Left cardiac atrium (tissue), 4 donors: ENCODE measurements around the gene MOG. TPM values are rescaled to one million over a fixed set of nuclear protein-coding genes. Genes with fewer than 3 reads are reported as not detected.
"Not testable (repeated sequence)": the region's sequence is repeated elsewhere in the genome, so short reads cannot be mapped to it uniquely, and the experiment has no call there.

ENCODE experiments used
- ATAC-seq, 2 donors: fragments of 200-7000 bp; cut with Tn5 transposase; one replicate each; pipeline ENCODE4 v1.9.1; 2020; ENCODE audit warnings: mild to moderate bottlenecking in 2 of 2, moderate library complexity in 2 of 2
- DNase-seq: peaks from one replicate; pipeline ENCODE4 v3.0.0-alpha.2; 2020
- intact Hi-C, 2 donors: fragments of 100-400 bp; cut with DNase I; formaldehyde crosslinking; loops; one replicate each; pipeline versions ENCODE4 v1.14.1 to v1.15.1; 2022 to 2023
- total RNA-seq, 2 donors: library from RNA; stranded (reverse); fragmentation: NEBNext Ultra II Directional; extraction: Animal tissue kit (Norgen Biotek cat#: 25700); gene quantifications; one replicate each; pipeline ENCODE4 v1.2.1, GENCODE V29; 2021
- donor health status: DM: no; HTN: yes; CAD: no.
- donor health status: DM: no; HTN: yes; CAD: no; lungs with severe emphysema.
- donor health status: DM: yes; HTN: yes; CAD: no.
- donor health status: Dilated cardiomyopathy.

The MOG gene
- total RNA-seq, 2 donors from 2014 or later = 1.7 to 3.5 TPM

DNA sequence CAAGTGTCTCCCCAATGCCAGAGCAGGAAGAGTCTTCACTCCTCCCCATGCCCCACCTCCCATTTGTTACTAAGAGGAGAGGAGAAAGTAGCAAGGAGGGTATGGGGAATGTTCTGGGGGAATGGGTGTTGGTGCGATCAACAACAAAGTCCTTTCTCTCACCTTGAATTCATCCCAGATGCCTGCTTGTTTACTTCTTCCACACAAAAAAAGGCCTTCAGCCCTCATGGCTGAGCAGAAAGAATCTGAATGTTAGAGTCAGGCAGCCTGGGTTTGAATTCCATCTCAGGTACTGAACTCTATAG, 9.9 kb downstream of the MOG start:
- DNase-seq = no peak
- intact Hi-C loops = no loop called here
- ATAC-seq = no peak

- ATAC-seq (no peak), DNase-seq (no peak)
- intact Hi-C loops = no loop called here
These were observed 10.3 kb downstream of the MOG start for GRCh38 chr6:29667158-29667557.

DNA sequence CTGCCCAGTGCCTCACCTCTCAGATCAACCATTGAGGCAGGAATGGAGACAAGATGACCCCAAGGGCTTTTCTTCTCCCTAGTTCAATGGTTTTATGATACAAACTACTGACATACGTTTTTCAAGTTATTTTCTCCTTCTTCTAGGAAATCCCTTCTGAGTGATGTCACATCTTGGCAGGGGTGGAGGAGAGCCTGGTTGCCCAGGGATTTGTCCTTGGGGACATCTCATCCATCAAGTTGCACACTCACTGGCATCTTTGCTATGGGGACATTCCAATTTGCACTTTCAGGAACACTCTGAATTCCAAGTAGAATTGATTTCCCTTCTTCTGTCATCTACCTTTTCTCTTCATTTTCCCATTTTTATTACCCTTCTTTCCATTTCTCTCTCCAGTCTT, 14.1 kb downstream of the MOG start:
- no peak for DNase-seq
- no peak for ATAC-seq
- intact Hi-C loops = no loop called here

DNA sequence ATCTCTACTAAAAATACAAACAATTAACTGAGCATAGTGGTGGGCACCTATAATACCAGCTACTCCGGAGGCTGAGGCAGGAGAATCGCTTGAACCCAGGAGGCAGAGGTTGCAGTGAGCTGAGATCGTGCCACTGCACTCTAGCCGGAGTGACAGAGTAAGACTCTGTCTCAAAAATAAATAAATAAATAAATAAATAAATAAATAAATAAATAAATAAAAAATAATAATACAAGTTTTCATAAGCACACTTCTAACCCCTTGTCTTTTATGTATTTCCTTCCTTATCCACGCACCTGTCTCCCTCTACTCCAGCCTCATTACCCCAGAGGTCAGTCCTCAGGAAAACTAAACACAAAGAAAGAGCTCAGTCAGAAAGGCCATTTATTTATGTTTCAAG, 15.2 kb downstream of the MOG start:
- ATAC-seq, DNase-seq, intact Hi-C loops: not testable (repeated sequence)

GRCh38 chr6:29673161-29673560, 16.3 kb downstream of the MOG start:
- DNase-seq = no peak
- no peak for ATAC-seq
- intact Hi-C loops = no loop called here

GRCh38 chr6:29674008-29674407, 17.1 kb downstream of the MOG start:
- DNase-seq (no peak), ATAC-seq (no peak)

GRCh38 chr6:29675561-29675960, 18.7 kb downstream of the MOG start:
- DNase-seq = no peak
- no peak for ATAC-seq
- intact Hi-C loops = no loop called here

More at GRCh38 chr6:29674008-29674407, 17.1 kb downstream of the MOG start:
- intact Hi-C loops = no loop called here

- peak in 1 of 2 donors; percentile 43 for ATAC-seq
- intact Hi-C loops = no loop called here
- DNase-seq = no peak
These were observed 20.2 kb downstream of the MOG start for GRCh38 chr6:29676981-29677601.

DNA sequence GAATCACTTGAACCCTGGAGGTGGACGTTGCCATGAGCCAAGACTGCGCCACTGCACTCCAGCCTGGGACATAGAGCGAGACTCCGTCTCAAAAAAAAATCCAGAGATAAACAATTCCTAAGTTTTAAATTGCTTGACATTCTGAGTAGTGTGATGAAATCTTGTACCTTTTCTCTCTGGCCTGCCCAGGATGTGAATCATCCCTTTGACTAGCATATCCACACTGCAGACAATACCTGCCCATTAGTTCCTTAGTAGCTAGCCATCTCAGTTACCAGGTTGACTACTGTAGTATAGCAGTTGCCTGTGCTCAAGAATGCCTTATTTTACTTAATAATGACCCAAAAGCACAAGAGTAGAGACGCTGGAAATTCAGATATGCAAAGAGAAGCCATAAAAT, 21.2 kb downstream of the MOG start:
- intact Hi-C loops = no loop called here
- DNase-seq = no peak
- ATAC-seq = no peak

- DNase-seq = no peak
- intact Hi-C loops = no loop called here
- ATAC-seq = no peak
These were observed 23.1 kb downstream of the MOG start for GRCh38 chr6:29679962-29680361.

DNA sequence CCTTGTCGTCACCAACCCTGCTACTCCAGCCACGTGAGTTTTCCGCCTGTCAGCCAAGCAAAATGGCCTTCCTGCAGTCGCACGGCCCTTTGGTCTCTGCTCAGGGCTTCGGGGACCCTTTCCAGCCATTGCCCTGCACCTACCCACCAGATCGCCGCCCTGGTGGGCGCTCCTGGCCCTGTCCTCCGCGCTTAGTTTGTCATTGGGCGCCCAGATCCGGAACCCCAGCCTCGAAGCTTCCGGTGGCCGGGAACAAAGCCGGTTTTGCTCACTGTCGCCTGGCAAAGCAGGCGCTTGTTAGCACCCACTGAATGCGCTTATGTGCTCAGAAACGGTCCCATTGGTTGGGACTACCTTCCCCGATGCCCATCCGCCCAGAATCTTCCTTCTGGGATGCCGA, 23.5 kb downstream of the MOG start:
- ATAC-seq (no peak), DNase-seq (no peak)
- intact Hi-C loops = no loop called here

DNA sequence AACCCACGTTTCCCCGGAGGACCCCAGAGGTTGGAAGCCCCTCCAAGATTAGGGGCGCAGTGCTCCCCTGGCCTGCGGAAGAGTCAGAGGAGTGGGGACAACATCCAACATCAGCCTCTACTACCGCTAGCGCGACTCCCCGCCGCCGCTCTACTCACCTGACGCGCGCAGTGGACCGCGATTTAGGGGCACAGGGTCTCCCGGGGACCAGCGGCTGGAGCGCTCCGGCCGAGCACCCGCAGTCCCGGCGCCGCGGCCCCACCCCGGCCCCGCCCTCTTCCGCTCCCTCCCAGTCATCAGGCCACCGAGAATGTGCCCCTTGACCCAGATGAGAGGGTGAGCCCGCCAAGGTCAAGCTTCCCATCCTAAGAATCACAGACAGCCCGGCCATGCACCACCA, 24.0 kb downstream of the MOG start, which contains the start of gene ZFP57:
Gene ZFP57, minus strand, starts transcription at position 249 of the 400 bp plus-strand sequence. CDS start 4,149 bp downstream, outside the sequence.
- ATAC-seq = no peak
- intact Hi-C loops = no loop called here
- DNase-seq = no peak

- intact Hi-C loops = no loop called here
- no peak for ATAC-seq
- no peak for DNase-seq
These were observed 24.9 kb downstream of the MOG start for GRCh38 chr6:29681811-29682210.

DNA sequence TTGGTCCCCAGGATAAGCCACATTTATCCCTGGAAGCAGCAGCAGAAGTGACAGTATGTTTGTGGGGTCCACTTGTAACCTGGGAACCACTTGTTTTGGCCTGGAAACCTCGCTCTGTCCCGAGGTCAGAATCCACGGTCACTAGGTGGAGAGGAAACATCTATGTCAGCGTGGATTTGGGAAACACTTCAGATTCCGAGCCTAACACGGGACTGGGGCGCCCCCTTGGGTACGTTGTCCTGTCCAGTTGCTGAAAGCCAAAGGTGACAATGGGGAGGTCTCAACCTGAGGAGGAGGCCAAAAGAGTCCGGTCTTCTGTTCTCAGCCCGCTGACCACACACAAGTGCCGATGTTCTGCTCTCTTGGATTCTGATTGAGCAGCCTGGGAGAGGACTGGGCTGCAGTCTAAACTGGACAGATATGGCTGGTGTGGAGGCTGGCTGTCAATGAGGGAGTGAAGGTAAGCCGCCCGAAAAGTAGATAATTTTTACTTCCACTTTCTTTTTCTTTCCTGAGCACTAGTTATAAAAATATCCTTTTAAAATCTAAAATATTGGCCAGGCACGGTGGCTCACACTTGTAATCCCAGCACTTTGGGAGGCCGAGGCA, 28.9 kb downstream of the MOG start:
- ATAC-seq (peak; percentile 46 to 61), DNase-seq (no peak)
- intact Hi-C loops = loop anchor here in 1 of 2 donors (2.0 kb wide), 1 partner anchor 35 kb away; no protein-coding TSS in a partner anchor

DNA sequence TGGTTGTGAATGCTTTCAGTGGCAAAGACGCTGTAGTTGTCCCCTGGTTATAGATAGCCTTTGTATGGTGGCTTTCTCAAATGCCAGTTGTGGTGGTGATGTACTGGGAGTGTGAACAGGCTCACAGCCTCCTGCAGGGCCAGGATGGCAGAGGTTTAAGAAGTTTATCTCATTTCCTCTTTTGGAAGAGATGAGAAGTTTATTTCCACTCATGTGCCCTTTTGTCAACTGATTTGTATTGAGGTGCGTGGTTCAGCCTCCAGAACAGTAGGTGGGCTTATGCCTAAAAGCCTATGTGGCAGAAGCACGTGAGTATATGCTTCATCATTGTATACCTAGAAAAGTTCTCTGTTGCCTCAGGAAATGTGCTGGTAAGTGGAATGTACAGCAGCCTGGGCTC, 37.7 kb downstream of the MOG start:
- ATAC-seq = no peak

DNA sequence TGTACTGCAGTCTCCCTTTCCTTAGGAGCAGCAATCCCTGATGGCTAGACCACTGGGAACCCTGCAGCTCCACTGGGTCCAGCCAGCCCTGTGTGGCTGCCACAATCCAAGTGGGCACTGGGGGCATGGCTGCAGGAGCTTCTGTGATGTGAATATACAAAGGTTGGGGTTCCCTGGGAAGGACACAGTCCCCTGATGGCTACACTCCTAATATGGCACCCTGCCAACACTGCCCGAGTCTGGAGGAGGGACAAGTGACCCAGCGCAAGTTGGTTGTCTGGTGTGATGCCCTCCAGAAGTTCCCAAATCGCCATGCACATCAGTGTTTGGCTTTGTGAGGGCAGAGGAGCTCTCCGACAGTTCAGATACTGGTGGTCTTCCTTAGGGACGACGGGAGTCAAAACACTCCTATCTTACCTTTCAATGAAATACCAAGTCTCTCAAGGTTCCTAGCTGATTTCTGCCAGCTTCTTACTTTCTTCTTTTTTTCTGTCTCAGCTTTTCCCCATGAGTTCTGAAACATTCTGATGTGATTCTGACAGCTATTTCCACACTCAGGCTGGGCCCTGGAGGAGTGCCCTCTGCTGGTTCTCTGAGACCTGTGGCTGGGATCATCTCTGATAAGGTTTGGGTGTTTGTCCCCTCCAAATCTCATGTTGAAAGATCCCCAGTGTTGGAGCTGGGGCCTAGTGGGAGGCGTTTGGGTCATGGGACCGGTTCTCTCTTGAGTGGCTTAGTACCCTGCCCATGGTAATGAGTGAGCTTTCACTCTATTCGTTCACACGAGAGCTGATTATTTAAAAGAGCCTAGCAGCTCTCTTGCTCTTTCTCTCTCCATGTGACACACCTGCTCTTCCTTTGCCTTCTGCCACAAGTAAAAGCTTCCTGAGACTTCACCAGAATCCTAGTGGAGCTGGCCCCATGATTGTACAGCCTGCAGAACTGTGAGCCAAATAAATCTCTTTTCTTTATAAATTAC, 39.5 kb downstream of the MOG start:
- intact Hi-C loops = no loop called here
- peak; percentile 32 to 59 for ATAC-seq
- DNase-seq = no peak

More for the DNA sequence above, 37.7 kb downstream of the MOG start:
- intact Hi-C loops = no loop called here
- no peak for DNase-seq

DNA sequence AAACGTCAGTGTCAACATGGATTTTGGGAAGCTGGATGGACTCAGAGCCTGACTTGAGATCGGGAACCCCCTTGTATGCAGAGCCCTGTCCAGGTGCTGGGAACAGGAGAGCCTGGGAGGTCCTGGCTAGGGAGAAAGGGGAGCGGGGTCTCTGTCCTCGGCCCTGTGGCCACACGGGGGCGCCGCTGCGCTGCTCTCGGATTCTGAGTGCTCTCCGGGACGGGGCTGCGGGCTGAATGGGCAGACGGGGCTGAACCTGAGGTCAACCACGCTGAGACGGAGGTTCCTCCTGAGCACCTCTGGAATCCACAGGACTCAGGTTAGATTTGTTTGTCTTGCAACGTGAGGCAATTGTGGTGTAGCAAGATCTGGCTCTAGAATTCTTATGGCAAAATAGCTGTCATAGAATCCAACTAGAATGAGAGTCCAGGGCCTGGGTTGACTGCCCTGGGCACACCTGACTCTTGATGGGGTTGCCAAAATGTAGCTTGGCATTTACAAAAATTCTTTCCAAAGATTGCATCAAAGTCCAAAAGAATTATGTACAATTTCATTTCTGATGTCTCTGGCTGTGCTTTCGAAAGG, 45.7 kb downstream of the MOG start:
- peak; percentile 72 to 90 for ATAC-seq
- intact Hi-C loops = loop anchor here (10.0 kb wide), 1 partner anchor 312 kb away; no protein-coding TSS in a partner anchor
- DNase-seq = peak; percentile 53

DNA sequence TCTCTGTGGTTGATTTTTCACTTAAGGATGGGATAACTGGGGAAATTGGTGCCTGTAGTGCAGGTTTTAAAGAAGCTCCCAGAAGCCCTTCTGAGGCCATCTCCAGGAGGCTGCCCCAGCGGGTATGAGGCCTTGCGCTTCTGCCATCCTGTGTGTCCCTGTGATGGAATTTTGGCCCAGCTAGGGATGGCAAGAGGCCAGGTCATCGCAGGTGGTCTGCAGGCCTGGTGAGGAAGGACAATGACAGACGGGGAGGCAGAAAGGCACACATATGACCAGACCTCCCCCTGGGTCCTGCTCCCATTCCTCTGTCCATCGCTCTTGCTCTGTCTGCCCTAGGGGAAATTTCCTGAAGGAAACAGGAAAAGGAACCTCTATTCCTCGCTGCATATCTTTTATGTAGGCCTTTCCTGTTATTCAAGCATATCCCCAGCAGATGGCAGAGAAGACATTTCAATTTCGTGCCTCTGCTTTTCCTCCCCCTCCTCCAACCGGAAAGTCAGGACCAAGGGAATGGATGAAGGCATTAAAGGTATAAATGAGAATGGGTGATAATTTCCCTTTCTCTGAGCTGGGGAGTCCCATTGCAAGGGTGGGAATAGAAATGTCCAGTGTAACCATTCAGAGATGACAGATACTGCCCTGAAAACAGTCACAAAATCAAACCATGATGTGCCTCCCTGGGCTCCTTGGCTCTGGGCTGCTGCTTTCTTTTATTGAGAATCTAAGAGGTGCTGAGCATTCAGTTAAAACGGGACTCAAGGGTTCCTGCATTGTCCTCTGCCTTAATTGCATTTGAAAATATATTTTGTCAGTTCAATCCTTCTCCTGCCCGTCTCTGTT, 48.7 kb downstream of the MOG start:
- DNase-seq (no peak), ATAC-seq (peak; percentile 54 to 75)
- intact Hi-C loops = loop anchor here (2.0 to 10.0 kb wide), 4 partner anchors 52 to 309 kb away; no protein-coding TSS in a partner anchor
